NB4 (cell line): Measurements from ENCODE around the gene PLP1.

Experiments used
- CTCF ChIP-seq: IDR thresholded peaks from one replicate; pipeline ENCODE4 v1.5.1; 2012; ENCODE audit warnings: low read depth, low read length
- TF ChIP-seq, protein P1 (sequence below): IDR thresholded peaks from 2 replicates; pipeline ENCODE4 v1.6.1; 2011; ENCODE audit warnings: low read depth, low read length

- TF ChIP-seq CTCF = no peak
- TF ChIP-seq, protein P1, sequence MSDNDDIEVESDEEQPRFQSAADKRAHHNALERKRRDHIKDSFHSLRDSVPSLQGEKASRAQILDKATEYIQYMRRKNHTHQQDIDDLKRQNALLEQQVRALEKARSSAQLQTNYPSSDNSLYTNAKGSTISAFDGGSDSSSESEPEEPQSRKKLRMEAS = no peak
These were observed 51.9 kb downstream of the PLP1 start for GRCh38 chrX:103828529-103828928.
